GM12873 (cell line): ENCODE measurements around the gene AKAP10.
A peak's percentile ranks its signal among the peaks of the same experiment; 100 is the strongest.

ENCODE experiments used
- CTCF ChIP-seq: IDR thresholded peaks from 2 replicates; pipeline ENCODE4 v1.5.1; 2012; ENCODE audit warnings: low read depth, mild to moderate bottlenecking, moderate library complexity, low read length, control low read depth; ENCODE audit not compliant: insufficient read depth; ENCODE audit errors: missing control alignments

AKAP10 gene

GRCh38 chr17:19867329-19868078 is 110.1 kb downstream of the AKAP10 start, which contains the start of gene ULK2:
Gene ULK2 (minus strand): TSS chr17:19867936. CDS start chr17:19867417, 519 bp downstream.
- peak; percentile 5 for TF ChIP-seq CTCF

- peak; percentile 34 for TF ChIP-seq CTCF
These were observed 110.6 kb downstream of the AKAP10 start for GRCh38 chr17:19867079-19867328.

DNA sequence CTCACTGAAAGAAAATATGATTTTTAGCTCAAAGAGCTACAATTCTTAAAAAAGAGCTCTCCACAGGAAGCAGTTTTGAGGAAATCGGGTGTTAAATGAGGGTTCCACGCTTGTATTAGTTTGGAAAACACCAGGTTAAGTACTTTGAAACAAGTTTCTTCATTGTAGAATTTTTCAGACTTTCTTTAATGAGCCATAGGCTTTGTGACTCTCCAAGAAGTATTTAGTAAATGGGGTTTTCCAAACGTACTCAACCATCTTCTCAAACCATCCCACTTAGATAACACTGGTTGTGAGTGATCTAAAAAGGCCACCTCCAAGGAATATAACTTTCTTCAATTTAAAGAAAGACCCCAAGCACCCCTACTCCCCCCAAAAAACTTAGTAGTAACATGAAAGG is 112.6 kb downstream of the AKAP10 start:
- TF ChIP-seq CTCF: no peak

GRCh38 chr17:19857640-19858039 is 120.0 kb downstream of the AKAP10 start:
- TF ChIP-seq CTCF: no peak
